Gastroesophageal sphincter (tissue), 3 donors: ENCODE results near the gene C5orf63.

ENCODE experiments used
- EP300 ChIP-seq: sonication (generic); formaldehyde crosslinking; IDR thresholded peaks from one replicate; pipeline ENCODE4 v1.6.1; 2017; ENCODE audit warnings: antibody characterized with exemption, mild to moderate bottlenecking
- POLR2A ChIP-seq, 2 donors: fragments of 450-650 bp; IDR thresholded peaks; one replicate each; pipeline ENCODE4 v1.6.1; 2017; ENCODE audit warnings: antibody characterized with exemption in 2 of 2, mild to moderate bottlenecking in 2 of 2, moderate library complexity in 1 of 2
- TF ChIP-seq, protein P1 (sequence below), 4 experiments: fragments of 200-600 bp in 2 of 4; fragments of 450-650 bp in 2 of 4; sonication (generic) in 1 of 4; IDR thresholded peaks; one replicate each; pipeline ENCODE4 v1.5.1; 2017 to 2019; ENCODE audit warnings: antibody characterized with exemption in 4 of 4, mild to moderate bottlenecking in 2 of 4, moderate library complexity in 2 of 4

DNA sequence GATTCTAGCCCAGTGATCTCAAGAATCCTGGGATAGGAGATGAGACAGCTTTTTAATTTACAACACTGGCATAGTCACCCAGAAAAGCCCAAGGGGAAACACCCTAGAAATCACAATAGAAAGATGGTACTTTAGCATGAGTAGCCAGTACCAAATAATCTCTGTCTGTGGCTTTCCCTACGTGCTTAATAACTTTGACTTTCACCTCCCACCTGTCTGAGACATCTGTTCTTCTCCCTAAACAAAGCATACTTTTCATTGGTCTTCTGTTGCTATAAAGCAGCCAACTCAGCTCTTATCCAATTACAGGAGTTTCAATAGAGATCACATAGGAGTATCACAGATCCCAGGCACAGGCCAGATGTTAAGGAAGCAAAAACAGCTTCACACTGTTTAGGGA, 53.4 kb downstream of the C5orf63 start:
- TF ChIP-seq EP300, result no peak
- TF ChIP-seq, protein P1, sequence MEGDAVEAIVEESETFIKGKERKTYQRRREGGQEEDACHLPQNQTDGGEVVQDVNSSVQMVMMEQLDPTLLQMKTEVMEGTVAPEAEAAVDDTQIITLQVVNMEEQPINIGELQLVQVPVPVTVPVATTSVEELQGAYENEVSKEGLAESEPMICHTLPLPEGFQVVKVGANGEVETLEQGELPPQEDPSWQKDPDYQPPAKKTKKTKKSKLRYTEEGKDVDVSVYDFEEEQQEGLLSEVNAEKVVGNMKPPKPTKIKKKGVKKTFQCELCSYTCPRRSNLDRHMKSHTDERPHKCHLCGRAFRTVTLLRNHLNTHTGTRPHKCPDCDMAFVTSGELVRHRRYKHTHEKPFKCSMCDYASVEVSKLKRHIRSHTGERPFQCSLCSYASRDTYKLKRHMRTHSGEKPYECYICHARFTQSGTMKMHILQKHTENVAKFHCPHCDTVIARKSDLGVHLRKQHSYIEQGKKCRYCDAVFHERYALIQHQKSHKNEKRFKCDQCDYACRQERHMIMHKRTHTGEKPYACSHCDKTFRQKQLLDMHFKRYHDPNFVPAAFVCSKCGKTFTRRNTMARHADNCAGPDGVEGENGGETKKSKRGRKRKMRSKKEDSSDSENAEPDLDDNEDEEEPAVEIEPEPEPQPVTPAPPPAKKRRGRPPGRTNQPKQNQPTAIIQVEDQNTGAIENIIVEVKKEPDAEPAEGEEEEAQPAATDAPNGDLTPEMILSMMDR (IDR thresholded peaks at IDR 0.05), result no peak
- TF ChIP-seq POLR2A (IDR thresholded peaks at IDR 0.05), result no peak
